ENCODE measurements around the gene UTP11. TPM values are rescaled to one million over a fixed set of nuclear protein-coding genes. Genes with fewer than 3 reads are reported as not detected.

UTP11 gene
- total RNA-seq, 1 experiment from 2014 or later, result 48.1 TPM

- ChIA-PET CTCF (no interaction called here), POLR2A (ENCODE audit: unreplicated experiment) (no interaction called here)
- TF ChIP-seq CTCF (conservative IDR thresholded peaks at IDR 0.05; ENCODE audit: low read depth, low read length) (no peak), EZH2 (IDR thresholded peaks at IDR 0.05; ENCODE audit: low read length, unreplicated experiment) (no peak), EZH2phosphoT487 (IDR thresholded peaks at IDR 0.05; ENCODE audit: borderline replicate concordance, low read length) (no peak)
- intact Hi-C loops (cut with micrococcal nuclease), result loop anchor here (1.0 kb wide), 2 partner anchors 47 to 810 kb away; no protein-coding TSS in a partner anchor
- Histone ChIP-seq H4K20me1 (ENCODE audit: low read length) (no peaks in the 10 kb centered on the region), H2AFZ (ENCODE audit: low read length) (no peak overlapping the region), H3K9me3 (ENCODE audit: low read length) (no peaks in the 10 kb centered on the region), H3K4me2 (ENCODE audit: low read length) (no peak overlapping the region), H3K9me2 (replicated peaks; ENCODE audit: low read length) (no peaks in the 10 kb centered on the region), H3K36me3 (ENCODE audit: low read depth, low read length) (peaks cover 33% of the 10 kb centered on the region), H3F3A (ENCODE audit: low read length, unreplicated experiment) (no peaks in the 10 kb centered on the region), H3K9ac (ENCODE audit: low read length) (no peak overlapping the region), H3K4me3 (ENCODE audit: low read length) (no peak overlapping the region), H3K79me2 (ENCODE audit: low read length) (no peaks in the 10 kb centered on the region), H3K27me3 (ENCODE audit: low read length) (no peaks in the 10 kb centered on the region), H3K4me1 (ENCODE audit: insufficient read depth, low read length) (peaks cover 31% of the 10 kb centered on the region), H3K27ac (ENCODE audit: low read length) (no peak overlapping the region)
- no TSS peak for BruUV-seq (replicated peaks)
- DNase-seq (no peak), ATAC-seq (no peak)
Measured at GRCh38 chr1:38025664-38026063, 13.1 kb downstream of the UTP11 start.

- Histone ChIP-seq H3F3A (ENCODE audit: low read length, unreplicated experiment) (no peaks in the 10 kb centered on the region), H3K27ac (ENCODE audit: low read length) (no peak overlapping the region), H3K4me1 (ENCODE audit: insufficient read depth, low read length) (peaks cover 33% of the 10 kb centered on the region), H3K9me3 (ENCODE audit: low read length) (no peaks in the 10 kb centered on the region), H4K20me1 (ENCODE audit: low read length) (no peaks in the 10 kb centered on the region), H3K9me2 (replicated peaks; ENCODE audit: low read length) (no peaks in the 10 kb centered on the region), H3K4me3 (ENCODE audit: low read length) (no peak overlapping the region), H3K79me2 (ENCODE audit: low read length) (no peaks in the 10 kb centered on the region), H2AFZ (ENCODE audit: low read length) (no peak overlapping the region), H3K9ac (ENCODE audit: low read length) (no peak overlapping the region), H3K4me2 (ENCODE audit: low read length) (no peak overlapping the region), H3K36me3 (ENCODE audit: low read depth, low read length) (peaks cover 33% of the 10 kb centered on the region), H3K27me3 (ENCODE audit: low read length) (no peaks in the 10 kb centered on the region)
- intact Hi-C loops (cut with micrococcal nuclease), result loop anchor here (1.0 kb wide), 2 partner anchors 46 to 809 kb away; no protein-coding TSS in a partner anchor
- no TSS peak for BruUV-seq (replicated peaks)
- ATAC-seq (peak; percentile 37), DNase-seq (peak; percentile 68)
- TF ChIP-seq EZH2phosphoT487 (IDR thresholded peaks at IDR 0.05; ENCODE audit: borderline replicate concordance, low read length) (no peak), CTCF (conservative IDR thresholded peaks at IDR 0.05; ENCODE audit: low read depth, low read length) (peak; percentile 86)
- CTCF ChIA-PET, result interaction anchor here (0.6 kb wide), 1 partner anchor 8 kb away, joined by 5 read pairs; no protein-coding TSS in a partner anchor
- POLR2A ChIA-PET (ENCODE audit: unreplicated experiment), result interaction anchor here (0.8 kb wide), 1 partner anchor 544 kb away, joined by 3 read pairs; no protein-coding TSS in a partner anchor
Measured at GRCh38 chr1:38026592-38027200, 14.2 kb downstream of the UTP11 start.
